ENCODE data around the gene SBNO2.

GRCh38 chr19:1158885-1159448 lies 15.1 kb downstream of the SBNO2 start:
- no peak for TF ChIP-seq POLR2A (IDR thresholded peaks at IDR 0.05; ENCODE audit: low read depth, low read length)
- no peak for TF ChIP-seq POLR2AphosphoS5 (IDR thresholded peaks at IDR 0.05; ENCODE audit: low read depth, low read length)
- TF ChIP-seq TAF1 (IDR thresholded peaks at IDR 0.05; ENCODE audit: borderline replicate concordance, low read depth, low read length), result no peak
